Upper lobe of left lung (tissue), 4 donors: ENCODE measurements around the gene NOTCH4.

Experiments used
- CTCF ChIP-seq, 6 experiments: fragments of 450-650 bp in 4 of 6; fragments of 200-600 bp in 2 of 6; sonication (generic) in 2 of 6; IDR thresholded peaks; one replicate each; pipeline ENCODE4 v1.5.1; 2016 to 2019; ENCODE audit warnings: antibody characterized with exemption in 6 of 6
- EP300 ChIP-seq, 4 donors: sonication (generic); formaldehyde crosslinking; IDR thresholded peaks; one replicate each; pipeline ENCODE4 v1.5.1; 2017; ENCODE audit warnings: antibody characterized with exemption in 4 of 4, control low read depth in 2 of 4

GRCh38 chr6:32208996-32209395 lies 14.9 kb downstream of the NOTCH4 start:
- TF ChIP-seq CTCF (IDR thresholded peaks at IDR 0.05) (no peak), EP300 (IDR thresholded peaks at IDR 0.05) (no peak)
